Ishikawa (cell line): ENCODE measurements around the gene C11orf16.

Experiments
- CEBPB ChIP-seq: IDR thresholded peaks from 2 replicates; pipeline ENCODE4 v1.6.1; 2012
- CREB1 ChIP-seq: IDR thresholded peaks from 2 replicates; pipeline ENCODE4 v1.6.1; 2012; ENCODE audit warnings: low read depth
- EGR1 ChIP-seq: IDR thresholded peaks from 2 replicates; pipeline ENCODE4 v1.6.1; 2012
- EP300 ChIP-seq: IDR thresholded peaks from 2 replicates; pipeline ENCODE4 v1.6.1; 2012; ENCODE audit warnings: borderline replicate concordance
- FOXM1 ChIP-seq: IDR thresholded peaks from 2 replicates; pipeline ENCODE4 v1.6.1; 2012; ENCODE audit warnings: low read depth, borderline replicate concordance
- NFIC ChIP-seq: IDR thresholded peaks from 2 replicates; pipeline ENCODE4 v1.6.1; 2012
- RAD21 ChIP-seq: IDR thresholded peaks from 2 replicates; pipeline ENCODE4 v1.6.1; 2012; ENCODE audit warnings: low read depth
- REST ChIP-seq: IDR thresholded peaks from 2 replicates; pipeline ENCODE4 v1.6.1; 2012; ENCODE audit warnings: low read depth, mild to moderate bottlenecking
- TAF1 ChIP-seq: IDR thresholded peaks from 2 replicates; pipeline ENCODE4 v1.6.1; 2012; ENCODE audit warnings: low read depth, mild to moderate bottlenecking
- TCF12 ChIP-seq: IDR thresholded peaks from 2 replicates; pipeline ENCODE4 v1.6.1; 2012; ENCODE audit warnings: low read depth
- TEAD4 ChIP-seq: IDR thresholded peaks from 2 replicates; pipeline ENCODE4 v1.6.1; 2012
- YY1 ChIP-seq: IDR thresholded peaks from 2 replicates; pipeline ENCODE4 v1.6.1; 2012; ENCODE audit warnings: low read depth
- ZBTB7A ChIP-seq: IDR thresholded peaks from 2 replicates; pipeline ENCODE4 v1.6.1; 2012; ENCODE audit warnings: low read depth
- TF ChIP-seq, protein P1 (sequence below): IDR thresholded peaks from 2 replicates; pipeline ENCODE4 v1.6.1; 2012
- TF ChIP-seq, protein P2 (sequence below): IDR thresholded peaks from 2 replicates; pipeline ENCODE4 v1.6.1; 2012

The C11orf16 gene

DNA sequence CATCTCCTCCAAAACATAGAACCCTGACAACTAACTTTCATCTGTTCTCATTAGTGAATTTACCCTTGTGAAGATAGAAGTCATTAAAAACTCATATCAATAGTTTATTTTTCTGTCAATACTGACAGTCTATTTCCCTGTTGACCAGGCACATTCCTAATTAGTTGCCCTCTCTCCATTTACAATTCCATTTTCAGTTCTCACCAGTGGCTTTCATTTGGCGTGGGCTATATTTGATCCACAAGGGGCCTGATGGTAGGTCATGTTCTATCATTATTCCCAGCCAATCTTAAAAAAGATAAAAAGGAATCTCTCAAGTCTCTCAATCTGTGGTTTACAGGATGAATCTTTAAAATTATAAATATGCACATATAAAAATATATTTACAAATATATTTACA is 25.6 kb downstream of the C11orf16 start:
- TF ChIP-seq EP300 (no peak), TEAD4 (no peak), RAD21 (no peak)

DNA sequence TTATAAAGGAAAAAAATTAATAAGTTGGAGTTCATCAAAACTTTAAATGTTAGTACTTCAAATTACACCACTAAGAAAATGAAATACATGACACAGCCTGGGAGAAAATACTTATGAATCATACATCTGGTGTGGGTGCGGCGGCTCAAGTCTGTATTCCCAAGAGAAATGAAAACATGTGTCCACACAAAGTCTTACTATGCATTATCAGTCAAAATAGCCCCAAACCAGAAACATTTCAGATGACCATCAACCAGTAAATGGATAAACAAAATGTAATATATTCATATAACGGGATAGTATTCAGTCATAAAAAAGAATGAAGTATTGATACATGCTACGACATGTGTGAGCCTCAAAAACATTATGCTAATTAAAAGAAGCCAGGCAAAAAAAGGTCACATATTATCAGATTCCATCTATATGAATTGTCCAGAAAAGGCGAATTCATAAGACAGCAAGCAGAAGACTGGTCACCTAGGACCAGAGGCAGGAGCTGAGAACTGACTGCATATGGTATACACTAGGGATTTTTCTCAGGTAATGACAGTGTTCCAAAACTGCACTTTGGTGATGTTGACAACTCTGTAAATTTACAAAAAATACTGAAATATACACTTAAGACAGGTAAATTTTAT is 27.1 kb downstream of the C11orf16 start:
- no peak for TF ChIP-seq REST
- no peak for TF ChIP-seq YY1
- no peak for TF ChIP-seq NFIC
- TF ChIP-seq, protein P1, sequence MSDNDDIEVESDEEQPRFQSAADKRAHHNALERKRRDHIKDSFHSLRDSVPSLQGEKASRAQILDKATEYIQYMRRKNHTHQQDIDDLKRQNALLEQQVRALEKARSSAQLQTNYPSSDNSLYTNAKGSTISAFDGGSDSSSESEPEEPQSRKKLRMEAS = no peak
- no peak for TF ChIP-seq FOXM1
- TF ChIP-seq TCF12 = no peak
- no peak for TF ChIP-seq TAF1
- TF ChIP-seq ZBTB7A = no peak
- no peak for TF ChIP-seq CREB1
- no peak for TF ChIP-seq EGR1
- no peak for TF ChIP-seq EP300
- TF ChIP-seq RAD21 = no peak
- no peak for TF ChIP-seq TEAD4
- TF ChIP-seq CEBPB = no peak
- TF ChIP-seq, protein P2, sequence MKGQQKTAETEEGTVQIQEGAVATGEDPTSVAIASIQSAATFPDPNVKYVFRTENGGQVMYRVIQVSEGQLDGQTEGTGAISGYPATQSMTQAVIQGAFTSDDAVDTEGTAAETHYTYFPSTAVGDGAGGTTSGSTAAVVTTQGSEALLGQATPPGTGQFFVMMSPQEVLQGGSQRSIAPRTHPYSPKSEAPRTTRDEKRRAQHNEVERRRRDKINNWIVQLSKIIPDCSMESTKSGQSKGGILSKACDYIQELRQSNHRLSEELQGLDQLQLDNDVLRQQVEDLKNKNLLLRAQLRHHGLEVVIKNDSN = no peak

DNA sequence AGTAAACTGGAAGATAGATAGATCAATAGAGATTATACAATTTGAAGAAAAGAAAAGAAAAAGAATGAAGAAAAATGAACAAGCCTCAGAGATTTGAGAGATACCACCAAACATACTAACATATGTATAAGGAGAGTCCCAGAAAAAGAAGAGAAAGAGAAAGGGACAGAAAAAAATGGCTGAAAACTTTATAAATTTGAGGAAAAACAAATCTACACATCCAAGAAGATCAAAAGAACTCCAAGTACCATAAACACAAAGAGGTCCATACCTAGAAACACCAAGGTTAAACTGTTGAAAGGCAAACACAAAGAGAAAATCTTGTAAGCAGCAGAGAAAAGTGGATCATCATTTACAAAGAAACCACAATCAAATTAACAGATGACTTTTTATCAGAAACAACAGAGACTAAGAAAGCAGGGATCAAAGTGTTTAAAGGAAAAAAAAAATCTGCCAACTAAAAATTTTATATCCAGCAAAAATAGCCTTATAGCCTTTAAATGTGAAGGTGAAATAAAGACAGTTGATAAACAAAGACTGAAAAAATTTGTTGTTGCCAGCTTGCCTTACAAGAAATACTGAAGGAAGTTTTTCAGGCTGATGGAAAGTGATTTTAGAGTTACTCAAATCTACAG is 33.5 kb downstream of the C11orf16 start:
- no peak for TF ChIP-seq FOXM1
- no peak for TF ChIP-seq YY1
- no peak for TF ChIP-seq TAF1
- TF ChIP-seq REST = no peak
- no peak for TF ChIP-seq CREB1
- TF ChIP-seq NFIC = no peak
- TF ChIP-seq CEBPB = no peak
- TF ChIP-seq TEAD4 = no peak
- no peak for TF ChIP-seq RAD21

- no peak for TF ChIP-seq EGR1
- no peak for TF ChIP-seq YY1
- no peak for TF ChIP-seq TEAD4
- no peak for TF ChIP-seq TAF1
- TF ChIP-seq, protein P1 = no peak
- no peak for TF ChIP-seq NFIC
- TF ChIP-seq, protein P2 = no peak
- TF ChIP-seq TCF12 = no peak
- no peak for TF ChIP-seq RAD21
- TF ChIP-seq FOXM1 = no peak
- no peak for TF ChIP-seq CEBPB
- no peak for TF ChIP-seq REST
- TF ChIP-seq CREB1 = no peak
- no peak for TF ChIP-seq EP300
- TF ChIP-seq ZBTB7A = no peak
Measured at GRCh38 chr11:8886322-8886721, 46.4 kb downstream of the C11orf16 start.
